ENCODE data around the gene RUSC2.

- TF ChIP-seq POLR2A (IDR thresholded peaks at IDR 0.05) (no peak), CTCF (IDR thresholded peaks at IDR 0.05) (no peak)
Measured at GRCh38 chr9:35470894-35471293, 19.0 kb upstream of the RUSC2 start.
